AG09319 (cell line): ENCODE measurements around the gene MYH10.

ENCODE experiments used
- DNase-seq: peaks from one replicate; pipeline ENCODE4 v3.0.0-alpha.2; 2010; ENCODE audit warnings: low read depth; ENCODE audit errors: extremely low read depth
- CTCF ChIP-seq: IDR thresholded peaks from 2 replicates; pipeline ENCODE4 v1.5.1; 2011; ENCODE audit warnings: low read depth, mild to moderate bottlenecking, inconsistent platforms, low read length, moderate library complexity

The MYH10 gene

GRCh38 chr17:8503807-8504206 is 126.7 kb downstream of the MYH10 start:
- no peak for DNase-seq

DNA sequence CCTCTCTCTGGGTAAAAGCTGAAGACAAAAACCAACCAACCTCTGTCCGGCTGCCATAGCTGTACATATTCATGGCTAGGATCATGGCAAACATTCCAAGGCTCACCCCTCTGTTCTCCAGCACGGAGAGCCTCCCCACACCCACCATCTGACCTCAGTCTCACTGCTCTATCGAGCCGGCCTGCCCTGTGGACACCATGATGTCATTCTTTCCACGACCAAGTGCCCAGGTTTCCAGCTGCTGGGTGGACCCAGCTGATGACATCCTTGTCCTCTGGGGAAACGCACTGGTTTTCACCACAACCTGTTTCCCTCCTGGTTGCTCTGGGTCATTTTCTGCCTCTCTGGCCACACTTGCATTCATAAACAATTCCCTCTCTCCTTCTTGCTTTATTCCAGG is 127.2 kb downstream of the MYH10 start:
- no peak for DNase-seq
- no peak for TF ChIP-seq CTCF

More at GRCh38 chr17:8503807-8504206, 126.7 kb downstream of the MYH10 start:
- TF ChIP-seq CTCF: no peak

DNA sequence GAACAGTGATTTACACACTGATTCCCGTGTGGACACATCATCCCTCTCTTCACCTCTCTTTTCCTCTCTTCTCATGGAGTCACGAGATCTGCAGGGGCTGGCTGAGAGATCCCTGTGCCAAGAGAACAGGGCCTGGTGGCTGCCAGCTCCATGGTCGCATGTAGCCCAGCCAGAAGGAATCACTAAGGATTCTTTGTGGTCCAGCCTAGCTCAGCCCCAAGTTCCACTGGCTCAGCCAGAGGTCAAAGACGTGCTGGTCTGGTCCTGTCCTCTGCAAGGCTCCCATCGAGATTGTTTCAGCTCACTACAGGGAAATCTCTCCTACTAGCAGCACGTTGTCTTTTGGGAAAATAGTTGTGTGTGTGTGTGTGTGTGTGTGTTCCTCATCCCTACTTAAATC is 128.4 kb downstream of the MYH10 start:
- no peak for TF ChIP-seq CTCF
- DNase-seq: no peak

DNA sequence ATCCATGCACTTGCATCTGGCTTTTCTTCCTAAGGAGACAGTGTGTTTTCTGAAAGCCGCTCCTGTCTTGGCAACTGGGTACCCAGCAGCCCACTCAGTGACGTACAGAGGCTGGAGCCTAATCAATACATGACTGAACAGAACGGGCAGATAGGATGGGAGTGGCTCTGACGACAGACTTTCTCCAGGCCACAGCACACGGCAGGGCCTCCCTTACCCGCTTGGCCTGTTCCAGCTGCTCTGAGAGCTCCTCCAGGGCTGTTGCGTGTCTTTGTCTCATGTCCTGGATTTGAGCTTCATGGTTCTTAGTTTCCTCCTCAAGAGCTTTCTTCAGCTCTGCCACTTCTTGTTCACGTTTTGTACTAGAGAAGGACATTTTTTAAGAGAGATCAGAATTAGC is 129.9 kb downstream of the MYH10 start:
- TF ChIP-seq CTCF: no peak
- no peak for DNase-seq

GRCh38 chr17:8499614-8500013 is 130.9 kb downstream of the MYH10 start:
- no peak for TF ChIP-seq CTCF

GRCh38 chr17:8499171-8499570 is 131.4 kb downstream of the MYH10 start:
- TF ChIP-seq CTCF: no peak
- no peak for DNase-seq

More at GRCh38 chr17:8499614-8500013, 130.9 kb downstream of the MYH10 start:
- DNase-seq: no peak

DNA sequence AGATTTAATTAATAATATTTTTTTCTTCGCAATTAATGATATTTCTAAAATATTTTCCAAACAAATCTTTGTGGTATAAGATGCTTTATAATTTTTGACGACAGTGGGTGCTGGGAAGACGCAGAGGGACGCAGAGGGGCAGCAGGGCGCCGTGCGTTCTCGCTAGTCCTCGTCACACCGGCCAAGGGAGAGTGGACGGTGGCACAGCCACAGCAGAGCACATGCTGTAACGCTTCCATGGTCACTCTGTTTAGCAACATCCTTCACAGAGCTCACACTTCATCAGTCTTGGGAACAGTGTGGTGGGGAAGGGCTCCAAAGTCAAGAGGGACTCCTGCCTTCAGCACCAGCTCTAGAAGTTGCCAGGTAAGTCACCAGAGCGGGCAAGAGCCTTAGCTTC is 134.4 kb downstream of the MYH10 start:
- no peak for DNase-seq
- TF ChIP-seq CTCF: no peak
